HG03139 (cell line): ENCODE results near the gene LCE1E.

ENCODE experiments used
- ATAC-seq: cut with Tn5 transposase; IDR thresholded peaks from one replicate; pipeline ENCODE4 v1.9.1; 2021; ENCODE audit not compliant: unreplicated experiment

Gene LCE1E

GRCh38 chr1:152786077-152786476 lies at the start of gene LCE1E:
LCE1E (plus strand) TSS chr1:152786257; CDS start chr1:152787300, 1,043 bp downstream.
- no peak for ATAC-seq

DNA sequence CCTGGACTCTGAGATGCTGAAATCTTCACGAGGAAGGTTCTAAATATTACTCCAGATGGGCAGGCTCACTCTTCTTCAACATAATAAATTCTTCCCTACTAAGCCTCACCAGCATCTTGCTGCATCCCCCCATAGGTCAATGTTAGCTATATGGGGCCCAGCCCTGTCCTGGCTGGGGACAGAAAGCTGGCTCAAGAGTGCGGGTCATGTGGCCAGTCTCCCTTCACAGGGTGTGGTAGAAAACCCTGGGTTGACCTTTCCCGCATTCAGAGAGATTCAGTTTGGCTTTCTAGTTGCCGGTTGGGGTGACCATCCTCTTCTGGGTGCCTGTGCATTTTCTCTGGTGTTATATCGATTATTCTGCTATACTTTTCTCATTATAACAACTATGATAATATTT lies 48.1 kb upstream of the LCE1E start:
- ATAC-seq, result no peak

DNA sequence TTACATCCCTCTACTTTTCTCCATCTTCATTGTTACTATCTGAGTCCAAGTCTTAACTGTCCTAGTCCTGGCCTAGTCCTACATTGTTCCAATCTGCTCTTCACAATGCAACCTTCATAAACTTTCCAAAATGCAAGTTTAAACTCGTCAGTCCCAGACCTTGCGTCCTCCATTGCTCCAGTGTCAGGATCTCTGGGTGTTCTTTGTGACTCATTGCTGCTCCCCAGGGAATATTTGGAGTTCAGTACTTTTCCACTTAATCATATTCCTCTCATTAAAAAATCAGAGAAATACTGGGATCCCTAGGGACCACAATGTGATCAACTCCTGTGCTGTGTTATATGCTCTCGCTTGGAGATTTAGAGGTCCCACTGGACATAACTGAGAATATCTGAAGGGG lies 46.2 kb upstream of the LCE1E start:
- ATAC-seq, result no peak

- ATAC-seq, result no peak
Observed at GRCh38 chr1:152741656-152742055, 44.4 kb upstream of the LCE1E start.

DNA sequence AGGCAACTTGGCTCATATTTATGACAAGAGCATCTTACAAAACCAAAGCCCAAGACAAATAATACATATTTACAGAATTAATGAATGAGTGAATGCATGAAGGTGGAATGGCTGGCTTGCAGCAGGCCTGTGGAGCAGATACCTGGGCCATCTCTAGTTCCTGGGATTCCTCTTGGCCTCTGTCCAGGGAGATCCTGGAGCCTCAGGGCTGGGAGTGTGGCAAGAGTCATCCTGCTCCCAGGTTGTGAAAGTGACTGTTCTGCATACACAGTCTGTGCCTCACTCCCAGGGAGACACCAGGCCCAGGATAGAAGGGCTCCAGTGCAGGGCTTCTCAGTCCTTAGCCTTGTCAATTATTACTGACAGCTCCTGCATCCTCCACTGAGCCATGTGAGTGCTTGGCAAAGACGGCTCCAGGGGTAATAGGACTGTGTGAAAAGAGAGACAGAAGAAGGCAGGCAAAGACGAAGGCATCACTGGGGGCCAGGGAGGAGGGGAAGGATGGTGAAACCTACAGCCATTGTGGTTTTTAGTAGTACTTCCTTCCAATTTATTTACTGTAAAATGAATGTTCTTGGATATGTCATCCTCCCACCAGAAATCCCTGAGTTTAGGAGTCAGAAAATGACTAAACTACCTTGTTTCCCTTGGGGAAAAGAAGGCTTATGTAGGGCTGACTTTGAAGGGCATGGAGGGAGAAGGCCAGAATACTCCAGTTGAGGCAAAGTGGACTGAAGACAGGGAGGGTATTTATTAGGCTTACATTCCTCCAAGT lies 42.5 kb upstream of the LCE1E start:
- no peak for ATAC-seq

DNA sequence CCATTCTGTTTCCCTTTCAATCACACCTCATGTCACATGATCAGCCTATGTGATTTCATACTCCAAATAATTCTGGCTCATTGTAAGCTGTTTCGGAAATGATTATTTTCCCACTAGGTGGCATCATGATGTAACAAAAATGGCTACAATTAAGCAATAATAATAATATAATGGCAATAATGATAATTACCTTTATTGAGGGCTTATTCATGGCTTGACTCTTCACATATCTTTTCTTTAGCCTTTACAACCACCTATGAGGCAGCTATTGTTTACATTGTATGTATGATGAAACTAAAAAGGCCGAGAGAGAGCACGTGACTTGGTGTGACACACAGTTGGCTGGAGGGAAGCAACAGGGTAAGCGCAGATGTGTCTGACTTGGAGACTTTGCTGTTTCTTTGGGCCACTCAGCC lies 40.8 kb upstream of the LCE1E start:
- no peak for ATAC-seq

DNA sequence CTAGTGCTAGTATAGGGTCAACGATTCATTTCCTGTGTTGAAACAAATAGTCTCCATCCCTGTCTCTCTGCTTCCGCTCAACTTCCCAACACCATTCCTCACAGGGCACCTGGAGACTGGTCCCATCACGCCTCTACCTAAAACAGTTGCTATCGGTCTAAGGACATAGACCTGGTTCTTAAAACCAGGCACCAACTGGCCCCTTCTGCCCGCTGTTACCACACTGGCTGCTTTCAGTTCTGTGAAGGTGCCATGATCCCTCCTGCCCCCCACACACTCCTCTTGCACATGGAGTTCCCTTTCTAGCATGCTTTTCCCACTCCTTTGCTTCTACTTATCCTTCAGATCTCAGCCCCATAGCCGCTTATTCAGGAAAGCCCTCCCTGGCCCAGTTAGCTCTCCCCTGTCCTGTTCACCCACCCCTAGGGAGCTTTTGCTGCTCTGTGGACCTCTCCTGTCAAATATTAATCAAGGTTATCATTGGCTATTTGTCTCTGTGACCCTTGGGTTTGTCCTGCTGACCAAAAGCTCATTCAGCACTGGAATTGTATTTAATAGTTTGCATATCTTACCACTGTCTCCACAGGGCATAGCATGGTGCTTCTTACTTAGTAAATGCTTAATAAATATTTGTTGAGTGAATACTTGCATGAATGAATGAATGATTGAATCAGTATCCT lies 40.2 kb upstream of the LCE1E start:
- no peak for ATAC-seq

GRCh38 chr1:152747831-152748230 lies 38.2 kb upstream of the LCE1E start:
- ATAC-seq, result no peak

DNA sequence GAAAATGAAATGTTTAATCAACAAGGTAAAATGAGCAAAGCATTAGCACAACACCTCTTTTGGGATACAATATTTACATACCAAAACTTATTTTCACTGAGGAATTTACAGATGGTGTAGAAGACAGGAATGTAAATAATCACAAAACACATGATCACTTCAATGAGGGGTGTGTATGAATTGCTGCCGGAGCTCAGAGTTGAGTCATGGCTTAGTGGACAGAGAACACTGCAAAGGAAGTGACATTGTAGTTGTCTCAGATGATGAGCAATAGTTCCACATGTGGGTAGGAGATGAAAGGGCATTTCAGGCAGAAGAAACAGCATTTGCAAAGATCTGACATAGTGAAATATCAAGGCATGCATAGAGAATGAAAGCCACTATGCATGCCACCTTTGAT lies 33.8 kb upstream of the LCE1E start:
- ATAC-seq, result no peak

GRCh38 chr1:152753586-152753985 lies 32.5 kb upstream of the LCE1E start:
- ATAC-seq, result no peak

DNA sequence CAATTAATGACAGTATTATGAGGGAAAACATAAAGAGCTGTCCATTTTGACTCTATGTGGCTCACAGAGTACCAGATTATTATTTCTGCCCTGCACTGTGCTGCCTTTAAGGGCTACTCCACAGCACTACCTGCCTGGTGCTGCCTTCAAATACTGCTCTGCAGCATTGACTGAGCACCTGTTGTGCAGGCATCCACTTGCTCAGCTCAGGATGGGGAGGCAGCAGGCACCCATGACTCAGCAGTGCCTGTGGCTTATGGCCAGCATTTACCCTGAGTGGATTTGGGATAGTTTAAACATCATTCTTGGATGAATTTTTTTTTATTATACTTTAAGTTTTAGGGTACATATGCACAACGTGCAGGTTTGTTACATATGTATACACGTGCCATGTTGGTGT lies 29.2 kb upstream of the LCE1E start:
- ATAC-seq, result no peak

GRCh38 chr1:152757747-152758146 lies 28.3 kb upstream of the LCE1E start, which contains the start of gene KPRP:
KPRP (plus strand) TSS chr1:152758025; CDS start chr1:152759589, 1,564 bp downstream.
- ATAC-seq, result no peak

DNA sequence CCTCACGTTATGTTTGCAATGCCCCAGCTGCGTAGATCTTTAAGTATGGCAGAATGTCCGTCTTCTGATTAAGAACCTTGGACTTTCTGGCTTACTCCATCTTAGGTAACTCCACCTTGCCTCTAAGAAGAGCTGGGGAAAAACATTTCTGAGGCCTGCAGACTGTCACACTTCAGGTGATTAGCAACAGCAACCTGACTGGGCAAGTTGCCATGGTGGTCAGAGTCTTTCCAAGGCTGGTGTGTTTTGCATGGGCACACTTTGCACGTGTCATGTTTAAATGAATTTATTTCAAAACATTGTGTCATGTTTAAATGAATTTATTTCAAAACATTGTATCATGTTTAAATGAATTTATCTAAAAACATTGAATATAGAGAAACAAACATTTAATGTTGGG lies 27.4 kb upstream of the LCE1E start:
- ATAC-seq, result no peak

GRCh38 chr1:152759453-152760173 lies 26.4 kb upstream of the LCE1E start:
- no peak for ATAC-seq

DNA sequence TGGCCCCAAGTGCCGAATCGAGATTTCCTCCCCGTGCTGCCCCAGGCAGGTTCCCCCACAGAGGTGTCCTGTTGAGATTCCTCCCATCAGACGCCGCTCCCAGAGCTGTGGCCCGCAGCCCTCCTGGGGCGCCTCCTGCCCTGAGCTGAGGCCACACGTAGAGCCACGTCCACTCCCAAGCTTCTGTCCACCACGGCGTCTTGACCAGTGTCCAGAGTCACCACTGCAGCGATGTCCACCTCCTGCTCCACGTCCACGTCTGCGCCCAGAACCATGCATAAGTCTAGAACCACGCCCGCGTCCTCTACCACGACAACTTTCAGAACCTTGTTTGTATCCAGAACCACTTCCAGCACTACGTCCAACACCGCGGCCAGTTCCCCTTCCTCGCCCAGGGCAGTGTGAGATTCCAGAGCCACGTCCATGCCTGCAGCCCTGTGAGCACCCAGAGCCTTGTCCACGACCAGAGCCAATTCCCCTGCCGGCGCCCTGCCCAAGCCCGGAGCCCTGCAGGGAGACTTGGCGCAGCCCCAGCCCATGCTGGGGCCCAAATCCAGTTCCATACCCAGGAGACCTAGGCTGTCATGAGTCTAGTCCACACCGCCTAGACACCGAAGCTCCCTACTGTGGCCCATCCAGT lies 25.4 kb upstream of the LCE1E start:
- no peak for ATAC-seq

GRCh38 chr1:152761609-152762213 lies 24.3 kb upstream of the LCE1E start:
- ATAC-seq, result no peak

DNA sequence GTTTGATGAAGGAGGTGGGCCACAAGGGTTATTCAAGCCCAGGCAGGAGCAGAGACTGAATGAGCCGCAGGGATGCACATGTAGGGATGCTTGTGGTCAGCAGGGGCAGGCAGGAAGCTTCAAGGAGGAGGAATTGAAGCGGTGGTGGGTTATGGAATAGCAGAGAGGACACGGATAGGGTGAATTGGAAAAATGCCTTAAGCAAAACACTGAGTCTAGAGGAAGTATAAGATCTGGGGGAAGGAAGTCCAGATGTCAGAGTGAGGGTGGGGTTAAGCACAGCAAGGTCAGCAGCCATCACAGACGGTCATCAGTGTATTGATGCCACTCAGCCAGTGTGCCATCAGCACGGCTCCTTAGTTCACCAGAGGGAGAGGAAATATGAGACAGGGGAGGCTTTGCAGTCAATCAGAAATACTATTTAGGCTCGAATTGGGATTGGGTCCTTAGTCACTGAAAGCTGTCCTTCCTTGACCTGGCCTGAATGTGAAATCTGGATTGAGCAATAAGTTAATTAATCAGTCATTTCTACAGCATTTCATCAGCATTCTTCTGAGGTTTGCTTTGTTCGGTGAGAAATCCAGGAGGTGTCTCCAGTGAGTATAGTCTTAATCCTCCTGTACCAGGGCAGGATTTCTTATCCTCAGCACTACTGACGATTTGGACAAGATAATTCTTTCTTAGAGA lies 17.1 kb upstream of the LCE1E start:
- ATAC-seq, result no peak

DNA sequence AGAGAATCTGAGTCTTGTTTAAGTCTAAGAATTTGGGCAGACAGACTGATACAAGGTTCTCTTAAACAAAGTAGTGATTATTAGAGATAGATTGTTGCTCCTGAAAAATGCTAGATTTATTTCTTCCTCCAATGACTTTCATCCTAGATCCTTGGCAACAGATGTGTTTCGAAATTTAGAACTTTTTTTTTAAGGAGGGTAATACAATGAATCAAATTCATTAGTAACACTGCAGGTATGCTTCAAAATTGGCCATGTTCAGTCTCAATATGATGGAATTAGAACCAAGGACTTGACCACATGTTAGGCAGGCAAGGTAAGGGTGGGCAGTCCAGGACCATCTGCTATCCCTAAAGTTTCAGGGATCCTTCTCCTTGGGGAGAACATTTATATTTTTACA lies 15.6 kb upstream of the LCE1E start:
- ATAC-seq, result no peak

- ATAC-seq, result no peak
Observed at GRCh38 chr1:152774875-152775274, 11.2 kb upstream of the LCE1E start, which contains the start of gene LCE1F. LCE1F (plus strand) TSS chr1:152775140; CDS start chr1:152776372, 1,232 bp downstream.

DNA sequence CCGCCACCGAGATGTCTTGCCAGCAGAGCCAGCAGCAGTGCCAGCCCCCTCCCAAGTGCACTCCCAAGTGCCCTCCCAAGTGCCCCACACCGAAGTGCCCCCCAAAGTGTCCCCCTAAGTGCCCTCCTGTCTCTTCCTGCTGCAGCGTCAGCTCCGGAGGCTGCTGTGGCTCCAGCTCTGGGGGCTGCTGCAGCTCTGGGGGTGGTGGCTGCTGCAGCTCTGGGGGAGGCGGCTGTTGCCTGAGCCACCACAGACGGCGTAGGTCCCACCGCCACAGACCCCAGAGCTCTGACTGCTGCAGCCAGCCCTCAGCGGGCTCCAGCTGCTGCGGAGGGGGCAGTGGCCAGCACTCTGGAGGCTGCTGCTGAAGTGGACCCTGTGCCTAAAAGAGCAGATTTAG lies 9.7 kb upstream of the LCE1E start:
- ATAC-seq, result no peak
